Fibroblast of lung (primary cell): ENCODE measurements around the gene UPK3A. TPM values are rescaled to one million over a fixed set of nuclear protein-coding genes. Genes with fewer than 3 reads are reported as not detected.

Experiments
- DNase-seq, 2 donors: peaks; one replicate each; pipeline versions ENCODE4 v3.0.0 to v3.0.0-alpha.2; 2010; ENCODE audit warnings: low read depth in 2 of 2
- H2AFZ ChIP-seq: 2 replicates; pipeline ENCODE4 v1.5.1; 2012; ENCODE audit warnings: low read length, control low read depth, inconsistent platforms
- H3K27ac ChIP-seq: 2 replicates; pipeline ENCODE4 v1.5.1; 2011; ENCODE audit warnings: low read length, control low read depth; ENCODE audit not compliant: insufficient read depth
- H3K27me3 ChIP-seq: 2 replicates; pipeline ENCODE4 v1.5.1; 2011; ENCODE audit warnings: mild to moderate bottlenecking, low read length; ENCODE audit not compliant: control insufficient read depth, insufficient read depth
- H3K36me3 ChIP-seq: 2 replicates; pipeline ENCODE4 v1.5.1; 2011; ENCODE audit warnings: low read length; ENCODE audit not compliant: control insufficient read depth, insufficient read depth
- H3K4me1 ChIP-seq: 2 replicates; pipeline ENCODE4 v1.5.1; 2011; ENCODE audit warnings: low read length; ENCODE audit not compliant: control insufficient read depth, insufficient read depth; ENCODE audit errors: extremely low read depth
- H3K4me2 ChIP-seq: 2 replicates; pipeline ENCODE4 v1.5.1; 2011; ENCODE audit warnings: low read length, control low read depth; ENCODE audit not compliant: insufficient read depth; ENCODE audit errors: extremely low read depth
- H3K4me3 ChIP-seq, 4 experiments: fragments of 200-600 bp in 1 of 4; sonication (generic) in 1 of 4; replicated peaks in 1 of 4; 2 replicates each; pipeline ENCODE4 v1.5.1; 2011 to 2016; ENCODE audit warnings: low read length in 4 of 4, low read depth in 3 of 4, mild to moderate bottlenecking in 3 of 4, control low read depth in 2 of 4, inconsistent platforms in 1 of 4, mixed read lengths in 1 of 4; ENCODE audit not compliant: insufficient read depth in 1 of 4; ENCODE audit errors: control extremely low read depth in 1 of 4
- H3K79me2 ChIP-seq: 2 replicates; pipeline ENCODE4 v1.5.1; 2012; ENCODE audit warnings: mild to moderate bottlenecking, low read length, inconsistent platforms; ENCODE audit not compliant: control insufficient read depth, insufficient read depth
- H3K9ac ChIP-seq: 2 replicates; pipeline ENCODE4 v1.5.1; 2011; ENCODE audit warnings: mild to moderate bottlenecking, low read length, control low read depth; ENCODE audit not compliant: insufficient read depth
- H3K9me3 ChIP-seq: 2 replicates; pipeline ENCODE4 v1.5.1; 2012; ENCODE audit warnings: low read depth, low read length; ENCODE audit not compliant: control insufficient read depth, insufficient read depth
- H4K20me1 ChIP-seq: 2 replicates; pipeline ENCODE4 v1.5.1; 2011; ENCODE audit warnings: low read length; ENCODE audit not compliant: control insufficient read depth, insufficient read depth; ENCODE audit errors: extremely low read depth
- CTCF ChIP-seq, 2 donors: IDR thresholded peaks in 1 of 2; conservative IDR thresholded peaks in 1 of 2; 1 replicate in 1 of 2; 2 replicates in 1 of 2; pipeline ENCODE4 v1.5.1; 2011 to 2012; ENCODE audit warnings: low read length in 2 of 2, control low read depth in 1 of 2, inconsistent platforms in 1 of 2, low read depth in 1 of 2, mild to moderate bottlenecking in 1 of 2
- EZH2 ChIP-seq: IDR thresholded peaks from 2 replicates; pipeline ENCODE4 v1.5.1; 2012; ENCODE audit warnings: low read length, control low read depth, mild to moderate bottlenecking; ENCODE audit errors: missing control alignments
- polyA plus RNA-seq, 2 donors: library from polyadenylated mRNA; depleted of rRNA in 1 of 2; stranded (reverse) in 1 of 2; unstranded in 1 of 2; fragments of >200 nt; gene quantifications; 2 replicates each; pipeline ENCODE4 v1.2.1, GENCODE V29; 2011 to 2012; ENCODE audit warnings: missing spikeins in 1 of 2
- total RNA-seq: library from RNA; depleted of rRNA; stranded (reverse); fragments of >200 nt; gene quantifications from 2 replicates; pipeline ENCODE4 v1.2.1, GENCODE V29; 2014

The UPK3A gene
- total and polyA plus RNA-seq, 2 donors (not counting 1 experiment from before 2014, with no cell fraction given): not detected

DNA sequence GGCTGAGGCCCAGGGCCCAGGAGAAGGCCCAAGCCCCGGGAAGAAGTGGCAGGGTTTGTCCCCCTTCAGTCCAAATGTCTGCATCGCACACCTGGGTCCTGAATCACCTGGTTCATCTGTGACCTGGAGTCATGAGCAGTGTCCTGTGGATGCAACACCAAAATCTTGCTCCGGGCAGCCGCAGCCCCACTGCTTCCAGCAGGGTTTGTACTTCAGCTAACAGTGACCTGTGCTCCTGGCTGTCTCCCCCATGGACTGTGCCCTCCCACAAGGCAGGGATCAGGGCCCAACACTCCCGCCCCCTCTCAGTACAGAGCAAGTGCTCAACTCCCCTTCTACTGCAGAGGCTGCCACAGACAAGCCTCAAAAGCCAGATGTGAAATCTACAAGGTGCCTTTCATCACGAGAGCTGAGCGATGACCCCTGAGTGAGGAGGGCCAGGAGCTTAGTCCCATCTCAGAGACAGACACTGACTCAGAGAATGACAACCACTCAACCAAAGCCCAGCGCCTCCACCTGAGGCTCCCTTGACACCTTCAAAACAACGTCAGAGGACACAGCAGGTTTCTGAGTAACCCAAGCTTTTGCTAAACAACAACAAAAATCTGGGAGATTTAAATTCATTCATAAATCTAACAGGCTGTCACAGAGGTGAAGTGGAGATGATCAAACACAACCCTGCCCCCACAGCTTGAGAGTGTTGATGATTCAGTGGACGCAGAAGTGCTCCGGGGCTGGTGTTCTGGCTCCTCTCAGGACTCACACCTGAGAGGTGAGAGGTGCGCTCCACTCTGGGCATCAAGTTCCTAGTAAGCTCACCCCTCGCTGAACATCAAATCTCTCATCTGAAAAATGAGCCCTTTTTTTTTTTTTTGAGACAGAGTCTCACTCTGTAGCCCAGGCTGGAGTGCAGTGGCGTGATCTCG is 47.4 kb upstream of the UPK3A start:
- H3K9me3 ChIP-seq: no peaks in the 10 kb centered on the region
- DNase-seq: no peak
- H3K9ac ChIP-seq: no peak overlapping the region
- H3K4me2 ChIP-seq: no peak overlapping the region
- no peak overlapping the region for H3K27ac ChIP-seq
- no peak overlapping the region for H3K4me3 ChIP-seq
- TF ChIP-seq CTCF (conservative IDR thresholded peaks at IDR 0.05 in 1 of 2, IDR thresholded peaks at IDR 0.05 in 1 of 2; ENCODE audit: low read depth in 1 of 2, low read length in 2 of 2) (no peak), EZH2 (no peak)
- H2AFZ ChIP-seq: no peak overlapping the region
- H3K27me3 ChIP-seq: no peaks in the 10 kb centered on the region
- H3K79me2 ChIP-seq: no peaks in the 10 kb centered on the region
- no peaks in the 10 kb centered on the region for H4K20me1 ChIP-seq
- no peaks in the 10 kb centered on the region for H3K36me3 ChIP-seq
- peaks cover 2% of the 10 kb centered on the region for H3K4me1 ChIP-seq

GRCh38 chr22:45238076-45238956 is 46.4 kb upstream of the UPK3A start:
- Histone ChIP-seq H3K4me3 (no peak overlapping the region), H3K9ac (no peak overlapping the region), H3K27me3 (no peaks in the 10 kb centered on the region), H3K4me1 (peaks cover 2% of the 10 kb centered on the region), H3K36me3 (no peaks in the 10 kb centered on the region), H3K4me2 (no peak overlapping the region), H2AFZ (no peak overlapping the region), H4K20me1 (no peaks in the 10 kb centered on the region), H3K27ac (no peak overlapping the region), H3K9me3 (no peaks in the 10 kb centered on the region), H3K79me2 (no peaks in the 10 kb centered on the region)
- no peak for DNase-seq
- TF ChIP-seq EZH2: no peak
- TF ChIP-seq CTCF (conservative IDR thresholded peaks at IDR 0.05 in 1 of 2, IDR thresholded peaks at IDR 0.05 in 1 of 2; ENCODE audit: low read depth in 1 of 2, low read length in 2 of 2): no peak
